ENCODE measurements around the gene TNFSF9. TPM values are rescaled to one million over a fixed set of nuclear protein-coding genes. Genes with fewer than 3 reads are reported as not detected.

Gene TNFSF9
- total RNA-seq, 1 donor from 2014 or later, result 4.1 TPM

DNA sequence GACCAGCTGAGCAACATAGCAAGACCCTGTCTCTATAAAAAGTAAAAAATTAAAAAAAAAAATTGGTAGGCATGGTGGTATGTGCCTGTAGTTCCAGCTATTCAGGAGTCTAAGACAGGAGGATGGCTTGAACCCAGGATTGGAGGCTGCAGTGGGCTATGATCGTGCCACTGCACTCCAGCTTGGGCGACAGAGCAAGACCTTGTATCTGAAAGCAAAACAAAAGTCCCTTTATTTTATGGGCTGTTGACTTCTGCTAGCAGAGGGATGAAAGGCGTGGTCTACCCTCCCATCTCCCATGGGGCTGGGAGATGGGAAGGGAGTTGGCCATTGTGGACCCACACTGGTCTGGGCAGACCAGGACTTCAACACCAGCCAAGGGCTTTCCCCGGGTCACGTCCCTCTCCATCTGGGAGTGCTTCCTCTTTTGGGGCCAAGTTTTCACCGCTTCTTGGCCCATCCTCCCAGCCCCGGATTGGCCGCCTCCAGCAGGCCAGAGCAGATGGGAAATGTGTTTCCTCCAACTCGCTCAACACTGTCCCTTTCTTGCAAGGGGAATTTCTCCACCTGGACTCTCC, 2.2 kb upstream of the TNFSF9 start:
- TF ChIP-seq, protein P1, sequence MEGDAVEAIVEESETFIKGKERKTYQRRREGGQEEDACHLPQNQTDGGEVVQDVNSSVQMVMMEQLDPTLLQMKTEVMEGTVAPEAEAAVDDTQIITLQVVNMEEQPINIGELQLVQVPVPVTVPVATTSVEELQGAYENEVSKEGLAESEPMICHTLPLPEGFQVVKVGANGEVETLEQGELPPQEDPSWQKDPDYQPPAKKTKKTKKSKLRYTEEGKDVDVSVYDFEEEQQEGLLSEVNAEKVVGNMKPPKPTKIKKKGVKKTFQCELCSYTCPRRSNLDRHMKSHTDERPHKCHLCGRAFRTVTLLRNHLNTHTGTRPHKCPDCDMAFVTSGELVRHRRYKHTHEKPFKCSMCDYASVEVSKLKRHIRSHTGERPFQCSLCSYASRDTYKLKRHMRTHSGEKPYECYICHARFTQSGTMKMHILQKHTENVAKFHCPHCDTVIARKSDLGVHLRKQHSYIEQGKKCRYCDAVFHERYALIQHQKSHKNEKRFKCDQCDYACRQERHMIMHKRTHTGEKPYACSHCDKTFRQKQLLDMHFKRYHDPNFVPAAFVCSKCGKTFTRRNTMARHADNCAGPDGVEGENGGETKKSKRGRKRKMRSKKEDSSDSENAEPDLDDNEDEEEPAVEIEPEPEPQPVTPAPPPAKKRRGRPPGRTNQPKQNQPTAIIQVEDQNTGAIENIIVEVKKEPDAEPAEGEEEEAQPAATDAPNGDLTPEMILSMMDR (IDR thresholded peaks at IDR 0.05), result no peak
- ATAC-seq (peak; percentile 5 to 30), DNase-seq (peak; percentile 57)
- Histone ChIP-seq H3K27ac (no peak overlapping the region), H3K4me3 (no peak overlapping the region), H3K27me3 (ENCODE audit: low read depth) (no peaks in the 10 kb centered on the region), H3K4me1 (peaks cover 20% of the 10 kb centered on the region), H3K9me3 (no peaks in the 10 kb centered on the region), H3K36me3 (no peaks in the 10 kb centered on the region)
- intact Hi-C loops (cut with DNase I), result no loop called here

DNA sequence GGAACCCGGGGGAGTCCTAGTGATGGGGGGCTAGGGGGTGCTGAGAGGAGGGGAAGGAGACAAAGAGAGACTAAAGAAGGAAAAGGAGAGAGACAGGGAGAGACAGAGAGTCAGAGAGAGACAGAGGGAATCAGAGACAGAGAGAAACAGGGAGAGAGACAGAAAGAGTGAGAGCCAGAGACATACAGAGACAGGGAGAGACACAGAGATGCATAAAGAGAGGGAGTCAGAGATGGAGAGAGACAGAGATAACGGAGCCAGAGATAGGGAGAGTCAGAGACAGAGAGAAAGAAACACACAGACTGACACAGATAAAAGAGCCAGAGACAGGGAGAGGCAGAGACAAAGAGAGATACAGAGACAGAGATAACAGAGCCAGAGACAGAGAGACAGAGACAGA, 1.5 kb upstream of the TNFSF9 start:
- intact Hi-C loops (cut with DNase I), result no loop called here
- no peak overlapping the region for H3K27ac ChIP-seq
- no peaks in the 10 kb centered on the region for H3K9me3 ChIP-seq
- H3K4me1 ChIP-seq, result peaks cover 20% of the 10 kb centered on the region
- DNase-seq (no peak), ATAC-seq (no peak)
- no peaks in the 10 kb centered on the region for H3K36me3 ChIP-seq
- no peak overlapping the region for H3K4me3 ChIP-seq
- TF ChIP-seq, protein P1 (IDR thresholded peaks at IDR 0.05), result no peak
- no peaks in the 10 kb centered on the region for H3K27me3 ChIP-seq (ENCODE audit: low read depth)

DNA sequence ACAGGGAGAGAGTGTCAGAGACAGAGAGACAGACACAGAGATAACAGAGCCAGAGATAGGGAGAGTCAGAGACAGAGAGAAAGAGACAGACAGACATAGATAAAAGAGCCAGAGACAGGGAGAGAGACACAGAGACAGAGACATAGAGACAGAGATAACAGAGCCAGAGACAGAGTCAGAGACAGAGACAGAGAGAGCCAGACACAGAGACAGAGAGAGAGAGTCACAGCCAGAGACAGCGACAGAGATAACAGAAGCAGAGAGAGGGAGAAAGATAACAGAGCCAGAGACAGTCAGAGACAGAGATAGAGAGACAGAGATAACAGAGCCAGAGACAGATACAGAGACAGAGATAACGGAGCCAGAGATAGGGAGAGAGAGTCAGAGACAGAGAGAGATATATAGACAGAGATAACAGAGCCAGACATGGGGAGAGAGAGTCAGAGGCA, 865 bp upstream of the TNFSF9 start:
- Histone ChIP-seq H3K27ac (peak overlapping the region; percentile 82), H3K4me1 (peaks cover 20% of the 10 kb centered on the region), H3K9me3 (no peaks in the 10 kb centered on the region), H3K27me3 (ENCODE audit: low read depth) (no peaks in the 10 kb centered on the region), H3K4me3 (peak overlapping the region; percentile 64), H3K36me3 (peaks cover 5% of the 10 kb centered on the region)
- no peak for ATAC-seq
- intact Hi-C loops (cut with DNase I), result no loop called here
- TF ChIP-seq, protein P1 (IDR thresholded peaks at IDR 0.05), result no peak
- DNase-seq, result no peak

DNA sequence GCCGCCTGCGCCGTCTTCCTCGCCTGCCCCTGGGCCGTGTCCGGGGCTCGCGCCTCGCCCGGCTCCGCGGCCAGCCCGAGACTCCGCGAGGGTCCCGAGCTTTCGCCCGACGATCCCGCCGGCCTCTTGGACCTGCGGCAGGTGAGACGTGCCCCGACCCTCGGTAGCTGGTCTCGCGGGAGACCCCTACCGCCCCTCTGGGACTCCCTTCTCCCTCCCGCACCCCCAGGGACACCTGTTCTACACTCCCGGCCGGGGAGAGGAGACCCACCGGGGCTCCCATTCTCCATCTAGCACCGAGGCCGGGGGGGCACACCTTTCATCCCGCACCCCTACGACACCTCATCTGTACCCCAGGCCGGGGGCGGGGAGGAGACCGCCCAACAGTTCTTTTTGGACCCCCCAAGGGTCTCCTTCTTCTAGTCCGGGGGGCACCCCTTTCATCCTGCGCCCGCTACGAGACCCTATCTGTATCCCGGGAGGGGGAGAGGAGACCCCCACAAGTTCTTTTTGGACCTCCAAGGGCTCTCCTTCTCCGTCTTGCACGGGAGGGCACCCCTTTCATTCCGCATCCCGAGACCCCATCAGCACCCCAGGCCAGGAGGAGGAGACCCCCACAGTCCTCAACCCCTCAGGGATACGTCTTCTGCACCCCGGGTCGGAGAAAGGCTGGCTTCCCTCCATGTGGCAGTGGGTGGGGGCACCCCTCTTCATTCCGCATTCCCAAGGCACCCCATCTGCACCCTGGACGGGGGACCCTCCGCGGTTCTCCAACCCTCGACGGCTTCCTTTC, 533 bp downstream of the TNFSF9 start:
- H3K27me3 ChIP-seq (ENCODE audit: low read depth), result no peaks in the 10 kb centered on the region
- H3K4me3 ChIP-seq, result peak overlapping the region; percentile 64
- H3K36me3 ChIP-seq, result peaks cover 13% of the 10 kb centered on the region
- intact Hi-C loops (cut with DNase I), result no loop called here
- peaks cover 21% of the 10 kb centered on the region for H3K4me1 ChIP-seq
- H3K27ac ChIP-seq, result peak overlapping the region; percentile 82
- DNase-seq, result no peak
- peak; percentile 2 to 11 for ATAC-seq
- TF ChIP-seq, protein P1 (IDR thresholded peaks at IDR 0.05), result no peak
- no peaks in the 10 kb centered on the region for H3K9me3 ChIP-seq

DNA sequence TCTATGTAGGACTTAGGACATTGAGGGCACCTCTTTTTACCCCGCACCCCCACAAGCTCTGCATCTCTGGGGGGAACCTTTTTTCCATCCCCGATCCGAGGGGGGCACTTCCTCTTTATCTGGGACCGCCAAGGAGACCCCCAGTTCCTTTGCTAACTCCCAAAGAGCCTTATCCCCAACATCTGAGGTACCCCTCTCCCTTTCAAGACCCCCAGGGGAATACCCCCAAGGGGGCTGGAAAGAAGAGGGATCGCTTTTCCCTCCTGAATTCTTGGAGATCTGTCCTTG, 1.1 kb downstream of the TNFSF9 start:
- Histone ChIP-seq H3K27me3 (ENCODE audit: low read depth) (no peaks in the 10 kb centered on the region), H3K27ac (peak overlapping the region; percentile 82), H3K4me1 (peaks cover 26% of the 10 kb centered on the region), H3K9me3 (no peaks in the 10 kb centered on the region), H3K4me3 (peak overlapping the region; percentile 64), H3K36me3 (peaks cover 13% of the 10 kb centered on the region)
- TF ChIP-seq, protein P1 (IDR thresholded peaks at IDR 0.05), result no peak
- DNase-seq (no peak), ATAC-seq (no peak)
- intact Hi-C loops (cut with DNase I), result no loop called here
